GM12878 (cell line): ENCODE measurements around the gene AHCY. TPM values are rescaled to one million over a fixed set of nuclear protein-coding genes. Genes with fewer than 3 reads are reported as not detected.

Source experiments
- ATAC-seq: fragments of 200-7000 bp; cut with Tn5 transposase; 3 replicates; pipeline ENCODE4 v1.9.1; 2020; ENCODE audit warnings: mild to moderate bottlenecking, moderate library complexity
- BruUV-seq: library from RNA; stranded (reverse); fragments of 400-500 nt; replicated peaks from 2 replicates; lab custom pipeline; 2021; lab: Mats Ljungman, UMichigan
- CTCF ChIA-PET: fragments of 300-600 bp; sonication (Branson Sonifier 250); formaldehyde crosslinking; extraction: SDS; loops from one replicate; lab custom pipeline; 2021; ENCODE audit warnings: inconsistent platforms; lab: Yijun Ruan, JAX
- POLR2A ChIA-PET: fragments of 350-600 bp; formaldehyde crosslinking; extraction: SDS; loops from one replicate; lab custom pipeline; 2021; ENCODE audit warnings: inconsistent platforms; lab: Charles Lee
- RAD21 ChIA-PET: fragments of 300-600 bp; sonication (Branson Sonifier 250); formaldehyde crosslinking; loops from one replicate; lab custom pipeline; 2023; ENCODE audit warnings: antibody characterized with exemption; ENCODE audit not compliant: unreplicated experiment; lab: Charles Lee
- SMC1A ChIA-PET: fragments of 300-600 bp; sonication (Branson Sonifier 250); formaldehyde crosslinking; loops from one replicate; lab custom pipeline; 2023; ENCODE audit not compliant: unreplicated experiment, uncharacterized antibody; lab: Charles Lee
- DNase-seq: peaks from one replicate; pipeline ENCODE4 v3.0.0-alpha.2; 2011; ENCODE audit warnings: low read depth, low spot score
- FAIRE-seq: peaks from 3 replicates; lab custom pipeline; 2011; peaks lifted over from hg19 to GRCh38; lab: Jason Lieb, UNC
- H2AFZ ChIP-seq: 2 replicates; pipeline ENCODE4 v1.6.0; 2011; ENCODE audit warnings: low read depth, low read length, control low read depth; ENCODE audit not compliant: control insufficient read depth
- H3K27ac ChIP-seq: 2 replicates; pipeline ENCODE4 v1.5.1; 2011; ENCODE audit warnings: control low read depth; ENCODE audit not compliant: control insufficient read depth, insufficient read depth
- H3K27me3 ChIP-seq, 2 experiments: replicated peaks in 1 of 2; 2 replicates each; pipeline versions ENCODE4 v1.6.0 to v1.6.1; 2011; ENCODE audit warnings: low read length in 1 of 2; ENCODE audit not compliant: control insufficient read depth in 2 of 2, insufficient read depth in 2 of 2
- H3K36me3 ChIP-seq, 2 experiments: 2 replicates each; pipeline ENCODE4 v1.5.1; 2011; ENCODE audit warnings: low read length in 1 of 2; ENCODE audit not compliant: control insufficient read depth in 2 of 2, insufficient read depth in 2 of 2
- H3K4me1 ChIP-seq: 2 replicates; pipeline ENCODE4 v1.6.1; 2011; ENCODE audit warnings: mild to moderate bottlenecking, low read length, moderate library complexity, mixed read lengths; ENCODE audit not compliant: control insufficient read depth, insufficient read depth
- H3K4me2 ChIP-seq: 2 replicates; pipeline ENCODE4 v1.6.0; 2011; ENCODE audit warnings: control low read depth; ENCODE audit not compliant: control insufficient read depth, insufficient read depth
- H3K4me3 ChIP-seq: fragments of 200-600 bp; sonication (generic); 2 replicates; pipeline ENCODE4 v1.5.1; 2016
- H3K79me2 ChIP-seq: 2 replicates; pipeline ENCODE4 v1.6.0; 2011; ENCODE audit warnings: low read length; ENCODE audit not compliant: control insufficient read depth, insufficient read depth
- H3K9ac ChIP-seq: 2 replicates; pipeline ENCODE4 v1.8.0; 2011; ENCODE audit warnings: low read length, control low read depth, mixed read lengths; ENCODE audit not compliant: control insufficient read depth, insufficient read depth
- H3K9me3 ChIP-seq: replicated peaks from 3 replicates; pipeline ENCODE4 v1.5.1; 2011; ENCODE audit warnings: mild to moderate bottlenecking, low read length; ENCODE audit not compliant: control insufficient read depth, insufficient read depth
- H4K20me1 ChIP-seq: 2 replicates; pipeline ENCODE4 v1.6.0; 2011; ENCODE audit not compliant: control insufficient read depth, insufficient read depth
- HDAC6 ChIP-seq: fragments of 200-600 bp; sonication (generic); IDR thresholded peaks from one replicate; pipeline ENCODE4 v1.8.0; 2017; ENCODE audit warnings: antibody characterized with exemption; ENCODE audit not compliant: unreplicated experiment
- RAD21 ChIP-seq: IDR thresholded peaks from 2 replicates; pipeline ENCODE4 v1.6.1; 2011; ENCODE audit warnings: mild to moderate bottlenecking, low read depth, low read length, moderate library complexity; ENCODE audit not compliant: insufficient read depth
- TBL1XR1 ChIP-seq: IDR thresholded peaks from 2 replicates; pipeline ENCODE4 v1.6.1; 2012; ENCODE audit warnings: low read depth, low read length, improper control_type of control experiment
- ZBTB40 ChIP-seq: fragments of 450-650 bp; IDR thresholded peaks from 2 replicates; pipeline ENCODE4 v1.6.1; 2016; ENCODE audit warnings: mild to moderate bottlenecking, moderate library complexity, borderline replicate concordance
- WGBS: methylation state at CpG from one replicate; pipeline ENCODE4 v1.1.6; 2016; ENCODE audit warnings: low lambda C conversion rate; ENCODE audit not compliant: insufficient replicate concordance, insufficient coverage; ENCODE audit errors: missing lambda C conversion rate; 5-methylcytosine and 5-hydroxymethylcytosine counted together
- in situ Hi-C: fragments of 300-500 bp; cut with MboI; formaldehyde crosslinking; loops from 9 replicates; pipeline ENCODE4 v1.14.3; 2018; ENCODE audit warnings: mixed read lengths
- intact Hi-C: fragments of 100-400 bp; cut with micrococcal nuclease; formaldehyde crosslinking; loops from one replicate; pipeline ENCODE4 v1.14.2; 2022; ENCODE audit not compliant: unreplicated experiment
- polyA plus RNA-seq, 11 experiments: library from polyadenylated mRNA; depleted of rRNA in 4 of 11; unstranded in 6 of 11; stranded (reverse) in 5 of 11; fragments of >200 nt; fragmentation: Nextera tagmentation in 4 of 11; fragmentation: Illumina TruSeq in 1 of 11; extraction: Ambion mirVana in 4 of 11; extraction: Trizol in 1 of 11; gene quantifications; 1 replicate in 1 of 11; 2 replicates in 10 of 11; pipeline versions ENCODE4 v1.2.1 to v1.2.3, GENCODE V29; 2011 to 2016; ENCODE audit warnings: inconsistent platforms in 2 of 11, missing spikeins in 2 of 11, low read depth in 1 of 11
- total RNA-seq, 4 experiments: library from RNA; depleted of rRNA in 3 of 4; stranded (reverse); fragments of >200 nt in 3 of 4; fragmentation: Illumina TruSeq in 1 of 4; extraction: Trizol in 1 of 4; gene quantifications; 2 replicates each; pipeline versions ENCODE4 v1.2.1 to v1.2.3, GENCODE V29; 2013 to 2021

AHCY gene
- total and polyA plus RNA-seq, 10 of the 15 experiments (the other 5 are each of a cell fraction or from before 2014, with no cell fraction given): 84.9 to 223 (median 181) TPM

- Histone ChIP-seq H3K9me3 (no peaks in the 10 kb centered on the region), H3K36me3 (no peaks in the 10 kb centered on the region), H3K79me2 (peaks cover 44% of the 10 kb centered on the region), H4K20me1 (no peaks in the 10 kb centered on the region), H3K27ac (peak overlapping the region; percentile 87)
- intact Hi-C loops: loop anchor here (2.0 kb wide), 1 partner anchor 36 kb away; no protein-coding TSS in a partner anchor
- ATAC-seq: no peak
- ChIA-PET POLR2A (interaction anchor here (0.7 to 4.7 kb wide), 7 partner anchors 16 to 418 kb away, joined by 3 to 21 read pairs (median 5); partner anchors contain the start of genes DYNLRB1, EIF2S2 and ITCH), CTCF (interaction anchor here (0.7 to 5.8 kb wide), 5 partner anchors 10 to 257 kb away, joined by 3 to 40 read pairs (median 5); partner anchors contain the start of genes DYNLRB1, ITCH and MAP1LC3A)
- in situ Hi-C loops: no loop called here
- no TSS peak for BruUV-seq
- TF ChIP-seq TBL1XR1 (no peak), ZBTB40 (peak; percentile 18; the same call in 1 of the 2 replicates), RAD21 (no peak), HDAC6 (no peak)
- TF ChIP-seq, all 136 proteins: peak for 1
- Histone ChIP-seq H2AFZ (peak overlapping the region; percentile 95), H3K4me3 (peak overlapping the region; percentile 95), H3K4me2 (peak overlapping the region; percentile 88), H3K9ac (peak overlapping the region; percentile 97), H3K4me1 (peaks cover 11% of the 10 kb centered on the region), H3K27me3 (no peaks in the 10 kb centered on the region)
- 25% methylated on average over 9 of the region's 9 CpGs for WGBS
- ChIA-PET SMC1A (interaction anchor here (1.2 to 2.5 kb wide), 3 partner anchors 10 to 112 kb away, joined by 5 to 15 read pairs (median 6); no protein-coding TSS in a partner anchor), RAD21 (interaction anchor here (0.6 to 4.8 kb wide), 5 partner anchors 11 to 213 kb away, joined by 3 to 21 read pairs (median 5); partner anchors contain the start of gene ITCH)
- DNase-seq (no peak), FAIRE-seq (no peak)
These were observed 838 bp downstream of the AHCY start for GRCh38 chr20:34302312-34302722.
